B cell (primary cell): ENCODE results near the gene ATP8B3. TPM values are rescaled to one million over a fixed set of nuclear protein-coding genes. Genes with fewer than 3 reads are reported as not detected.

ENCODE experiments used
- ATAC-seq: fragments of 200-7000 bp; cut with Tn5 transposase; one replicate; pipeline ENCODE4 v1.10.0; 2021; ENCODE audit warnings: low read depth, mild to moderate bottlenecking, moderate number of reproducible peaks, moderate library complexity
- CTCF ChIA-PET: fragments of 350-600 bp; sonication (Branson Sonifier 250); formaldehyde crosslinking; loops from one replicate; lab custom pipeline; 2021; ENCODE audit warnings: antibody characterized with exemption, inconsistent platforms; lab: Charles Lee
- POLR2A ChIA-PET: fragments of 350-600 bp; sonication (Branson Sonifier 250); formaldehyde crosslinking; loops from one replicate; lab custom pipeline; 2021; ENCODE audit warnings: antibody characterized with exemption; lab: Charles Lee
- DNase-seq: peaks from one replicate; pipeline ENCODE4 v3.0.0; 2013
- H2AFZ ChIP-seq: 2 replicates; pipeline ENCODE4 v1.6.1; 2012; ENCODE audit warnings: mild to moderate bottlenecking, low read depth, low read length; ENCODE audit not compliant: insufficient read depth, poor library complexity, severe bottlenecking
- H3K27ac ChIP-seq, 2 donors: 1 replicate in 1 of 2; 2 replicates in 1 of 2; pipeline ENCODE4 v1.5.1; 2012 to 2013; ENCODE audit warnings: low read length in 2 of 2, mild to moderate bottlenecking in 2 of 2, moderate library complexity in 1 of 2
- H3K27me3 ChIP-seq, 4 experiments: fragments of 200-600 bp in 1 of 4; sonication (generic) in 1 of 4; replicated peaks in 1 of 4; 1 replicate in 2 of 4; 2 replicates in 2 of 4; pipeline versions ENCODE4 v1.6.1 to v1.7.0; 2013 to 2016; ENCODE audit warnings: low read length in 3 of 4, mild to moderate bottlenecking in 2 of 4, mixed read lengths in 1 of 4, moderate library complexity in 1 of 4; ENCODE audit not compliant: insufficient read depth in 4 of 4, control insufficient read depth in 3 of 4; ENCODE audit errors: control extremely low read depth in 1 of 4
- H3K36me3 ChIP-seq, 2 experiments: replicated peaks in 1 of 2; 1 replicate in 1 of 2; 2 replicates in 1 of 2; pipeline versions ENCODE4 v1.6.1 to v1.7.1; 2013; ENCODE audit warnings: low read length in 1 of 2; ENCODE audit not compliant: insufficient read depth in 2 of 2, control insufficient read depth in 1 of 2; ENCODE audit errors: control extremely low read depth in 1 of 2, extremely low read depth in 1 of 2
- H3K4me1 ChIP-seq, 2 donors: fragments of 200-600 bp in 1 of 2; sonication (generic) in 1 of 2; 1 replicate in 1 of 2; 2 replicates in 1 of 2; pipeline versions ENCODE4 v1.5.1 to v1.6.1; 2013 to 2017; ENCODE audit warnings: low read length in 2 of 2; ENCODE audit not compliant: control insufficient read depth in 2 of 2, insufficient read depth in 2 of 2
- H3K4me2 ChIP-seq: replicated peaks from 2 replicates; pipeline ENCODE3; 2012; ENCODE audit warnings: mild to moderate bottlenecking, low read depth, low read length; ENCODE audit not compliant: poor library complexity, severe bottlenecking
- H3K4me3 ChIP-seq, 5 experiments: fragments of 200-600 bp in 1 of 5; sonication (generic) in 1 of 5; 1 replicate in 3 of 5; 2 replicates in 2 of 5; pipeline versions ENCODE4 v1.5.1 to v1.7.0; 2011 to 2016; ENCODE audit warnings: low read length in 4 of 5, mild to moderate bottlenecking in 4 of 5, low read depth in 2 of 5, control low read depth in 1 of 5, moderate library complexity in 1 of 5; ENCODE audit not compliant: insufficient read depth in 1 of 5; ENCODE audit errors: control extremely low read depth in 1 of 5, extremely low read depth in 1 of 5
- H3K79me2 ChIP-seq: fragments of 200-600 bp; sonication (generic); one replicate; pipeline ENCODE4 v1.6.0; 2016; ENCODE audit warnings: low read length; ENCODE audit not compliant: control insufficient read depth, insufficient read depth
- H3K9ac ChIP-seq: fragments of 200-600 bp; sonication (generic); 2 replicates; pipeline ENCODE4 v1.6.1; 2017; ENCODE audit warnings: mild to moderate bottlenecking, low read length, moderate library complexity
- H3K9me3 ChIP-seq, 3 donors: one replicate each; pipeline versions ENCODE4 v1.6.1 to v1.7.1; 2013; ENCODE audit warnings: low read length in 2 of 3; ENCODE audit not compliant: control insufficient read depth in 2 of 3, insufficient read depth in 1 of 3; ENCODE audit errors: control extremely low read depth in 1 of 3
- H4K20me1 ChIP-seq: 2 replicates; pipeline ENCODE4 v1.6.0; 2012; ENCODE audit warnings: mild to moderate bottlenecking, low read length; ENCODE audit not compliant: insufficient read depth, control insufficient read depth, poor library complexity, severe bottlenecking
- H3K27ac Mint-ChIP-seq: one replicate; pipeline ENCODE4 v1.8.0; 2021; ENCODE audit warnings: mixed read lengths
- H3K27me3 Mint-ChIP-seq: one replicate; pipeline ENCODE4 v1.8.0; 2021; ENCODE audit warnings: mixed read lengths
- H3K4me1 Mint-ChIP-seq: one replicate; pipeline ENCODE4 v1.8.0; 2021; ENCODE audit warnings: mixed read lengths
- H3K4me3 Mint-ChIP-seq: one replicate; pipeline ENCODE4 v1.8.0; 2021; ENCODE audit warnings: mixed read lengths
- H3K9me3 Mint-ChIP-seq: one replicate; pipeline ENCODE4 v1.8.0; 2022; ENCODE audit warnings: mixed read lengths; ENCODE audit not compliant: insufficient read depth
- CTCF ChIP-seq: fragments of 200-600 bp; IDR thresholded peaks from one replicate; pipeline ENCODE4 v1.8.0; 2022; ENCODE audit warnings: antibody characterized with exemption, mild to moderate bottlenecking
- EZH2 ChIP-seq: IDR thresholded peaks from 2 replicates; pipeline ENCODE4 v1.6.1; 2012; ENCODE audit warnings: borderline replicate concordance, low read depth, mild to moderate bottlenecking, moderate library complexity, low read length; ENCODE audit not compliant: insufficient read depth, poor library complexity, severe bottlenecking
- WGBS: methylation state at CpG from one replicate; pipeline ENCODE4 v1.1.5; 2013; ENCODE audit warnings: missing lambda C conversion rate; ENCODE audit not compliant: insufficient coverage; 5-methylcytosine and 5-hydroxymethylcytosine counted together
- intact Hi-C: fragments of 100-400 bp; cut with micrococcal nuclease; formaldehyde crosslinking; loops from one replicate; pipeline ENCODE4 v1.10.0; 2022
- polyA plus RNA-seq: library from polyadenylated mRNA; depleted of rRNA; stranded (reverse); fragments of >200 nt; gene quantifications from 2 replicates; pipeline ENCODE4 v1.2.3, GENCODE V29; 2012
- total RNA-seq, 2 donors: library from RNA; stranded (reverse); fragments of 120-200 nt in 1 of 2; gene quantifications; 1 replicate in 1 of 2; 2 replicates in 1 of 2; pipeline versions ENCODE4 v1.2.3 to v1.2.4, GENCODE V29; 2013 to 2022

The ATP8B3 gene
- total and polyA plus RNA-seq, 2 donors (not counting 1 experiment from before 2014, with no cell fraction given): 0.89 to 5.1 TPM

DNA sequence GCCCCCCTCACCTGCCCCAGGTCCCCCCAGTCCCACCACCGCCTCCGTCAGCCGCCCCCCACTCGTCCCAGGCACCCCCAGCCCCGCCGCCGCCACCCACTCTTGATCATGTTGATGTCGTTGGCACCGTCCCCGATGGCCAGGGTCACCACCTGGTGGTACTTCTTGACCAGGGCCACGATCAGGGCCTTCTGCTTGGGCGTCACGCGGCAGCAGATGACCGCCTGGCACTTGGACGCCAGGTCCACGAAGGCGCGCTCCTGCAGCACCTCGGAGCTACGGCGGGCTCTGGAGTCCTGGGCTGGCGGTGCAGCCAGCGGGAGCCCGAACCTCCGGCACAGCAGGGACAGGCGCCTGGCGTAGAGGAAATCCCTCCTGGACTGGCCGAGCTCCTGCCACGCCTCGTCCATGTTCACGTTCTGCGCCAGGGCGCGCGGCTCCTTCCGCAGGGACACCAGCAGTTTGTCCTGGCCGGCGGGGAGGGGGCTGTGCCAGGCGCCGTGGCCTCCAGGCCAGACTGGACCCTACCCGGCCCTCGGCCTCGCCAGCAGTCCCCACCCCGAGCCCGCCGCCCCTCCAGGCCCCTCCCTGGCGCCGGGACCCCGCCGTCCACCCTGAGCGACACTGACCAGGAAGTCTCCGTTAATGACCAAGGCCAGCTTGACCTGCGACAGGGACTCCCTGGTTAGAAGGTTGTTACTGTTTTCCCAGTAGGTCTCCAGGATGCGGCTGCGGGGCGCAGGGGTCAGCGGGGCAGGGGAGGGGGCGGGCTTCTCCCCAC lies 22.6 kb downstream of the ATP8B3 start:
- Histone ChIP-seq H3K79me2 (no peaks in the 10 kb centered on the region), H3K27ac (no peak overlapping the region), H3K9ac (no peak overlapping the region), H2AFZ (no peak overlapping the region), H3K27me3 (peaks cover 0 to 39% (median 2%) of the 10 kb centered on the region in 4 experiments), H3K9me3 (peaks cover 0 to 8% (median 0%) of the 10 kb centered on the region in 3 donors), H3K4me1 (peaks cover 0 to 3% of the 10 kb centered on the region in 2 donors), H4K20me1 (no peaks in the 10 kb centered on the region), H3K4me3 (no peak overlapping the region), H3K36me3 (no peaks in the 10 kb centered on the region), H3K4me2 (no peak overlapping the region)
- ATAC-seq (no peak), DNase-seq (no peak)
- CTCF ChIA-PET: interaction anchor here (0.5 to 0.6 kb wide), 2 partner anchors 249 to 443 kb away, joined by 3 read pairs; no protein-coding TSS in a partner anchor
- Mint-ChIP-seq H3K9me3 (no peaks in the 10 kb centered on the region), H3K4me1 (no peaks in the 10 kb centered on the region), H3K27me3 (peaks cover 8% of the 10 kb centered on the region), H3K27ac (no peak overlapping the region), H3K4me3 (no peak overlapping the region)
- WGBS: 22% methylated on average over 50 of the region's 59 CpGs
- POLR2A ChIA-PET: no interaction called here
- intact Hi-C loops: loop anchor here (2.0 kb wide), 1 partner anchor 37 kb away; no protein-coding TSS in a partner anchor
- TF ChIP-seq CTCF (no peak), EZH2 (no peak)

GRCh38 chr19:1787116-1787515 lies 25.0 kb downstream of the ATP8B3 start:
- H3K4me3 Mint-ChIP-seq: no peak overlapping the region
- 90% methylated on average over 5 of the region's 8 CpGs for WGBS
- ChIA-PET CTCF (interaction anchor here (1.5 to 2.0 kb wide), 4 partner anchors 9 to 115 kb away, joined by 3 to 7 read pairs (median 4); no protein-coding TSS in a partner anchor), POLR2A (no interaction called here)
- TF ChIP-seq CTCF: no peak
- TF ChIP-seq EZH2: no peak
- H3K4me1 ChIP-seq: peaks cover 0 to 3% of the 10 kb centered on the region in 2 donors
- DNase-seq (no peak), ATAC-seq (no peak)
- H3K27ac ChIP-seq: no peak overlapping the region
- H2AFZ ChIP-seq: no peak overlapping the region
- no peaks in the 10 kb centered on the region for H3K9me3 Mint-ChIP-seq
- H4K20me1 ChIP-seq: no peaks in the 10 kb centered on the region
- no peaks in the 10 kb centered on the region for H3K79me2 ChIP-seq
- H3K4me1 Mint-ChIP-seq: peaks cover 5% of the 10 kb centered on the region
- no peaks in the 10 kb centered on the region for H3K36me3 ChIP-seq
- H3K27me3 ChIP-seq: peaks cover 0 to 38% (median 3%) of the 10 kb centered on the region in 4 experiments
- H3K27me3 Mint-ChIP-seq: peaks cover 16% of the 10 kb centered on the region
- H3K9ac ChIP-seq: no peak overlapping the region
- no peak overlapping the region for H3K4me3 ChIP-seq
- intact Hi-C loops: no loop called here
- H3K27ac Mint-ChIP-seq: no peak overlapping the region
- no peak overlapping the region for H3K4me2 ChIP-seq
- peaks cover 0 to 29% (median 3%) of the 10 kb centered on the region in 3 donors for H3K9me3 ChIP-seq
